GM21360 (cell line): ENCODE data around the gene MTA2.

Source experiments
- ATAC-seq: cut with Tn5 transposase; IDR thresholded peaks from one replicate; pipeline ENCODE4 v1.9.1; 2021; ENCODE audit warnings: mild to moderate bottlenecking, moderate library complexity; ENCODE audit not compliant: unreplicated experiment

MTA2 gene

DNA sequence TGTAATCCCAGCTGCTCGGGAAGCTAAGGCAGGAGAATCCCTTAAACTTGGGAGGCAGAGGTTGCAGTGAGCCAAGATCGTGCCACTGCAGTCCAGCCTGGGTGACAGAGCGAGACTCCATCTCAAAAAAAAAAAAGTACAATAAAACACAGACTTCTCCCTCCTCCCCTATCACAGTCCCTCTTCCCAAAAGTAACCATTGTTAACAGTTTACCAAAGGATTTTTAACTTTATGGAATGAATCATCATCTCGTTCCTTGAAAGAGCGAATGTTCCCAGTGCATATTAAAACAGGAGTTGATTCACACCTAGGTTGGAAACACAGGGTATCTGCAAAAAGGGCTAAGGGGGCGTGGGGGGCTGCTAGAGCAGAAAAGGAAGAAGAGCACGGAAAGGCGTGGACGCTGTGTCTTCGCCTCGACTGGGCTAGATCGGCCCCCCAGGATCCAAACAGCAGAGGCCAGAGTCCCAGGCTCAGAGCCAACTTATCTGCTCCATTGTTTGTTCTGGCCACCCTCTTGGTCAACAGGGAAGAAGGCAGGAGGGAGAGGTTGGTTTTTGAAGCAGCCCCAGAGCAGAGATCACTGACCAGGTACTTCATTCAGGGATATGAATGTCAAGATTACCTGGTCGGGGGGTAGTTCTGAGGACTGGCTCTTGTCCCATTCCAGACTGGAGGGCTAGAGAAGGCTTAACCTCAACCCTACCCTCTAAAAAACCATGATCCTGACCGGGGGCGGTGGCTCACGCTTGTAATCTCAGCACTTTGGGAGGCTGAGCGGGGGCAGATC is 52.9 kb downstream of the MTA2 start:
- ATAC-seq, result no peak

DNA sequence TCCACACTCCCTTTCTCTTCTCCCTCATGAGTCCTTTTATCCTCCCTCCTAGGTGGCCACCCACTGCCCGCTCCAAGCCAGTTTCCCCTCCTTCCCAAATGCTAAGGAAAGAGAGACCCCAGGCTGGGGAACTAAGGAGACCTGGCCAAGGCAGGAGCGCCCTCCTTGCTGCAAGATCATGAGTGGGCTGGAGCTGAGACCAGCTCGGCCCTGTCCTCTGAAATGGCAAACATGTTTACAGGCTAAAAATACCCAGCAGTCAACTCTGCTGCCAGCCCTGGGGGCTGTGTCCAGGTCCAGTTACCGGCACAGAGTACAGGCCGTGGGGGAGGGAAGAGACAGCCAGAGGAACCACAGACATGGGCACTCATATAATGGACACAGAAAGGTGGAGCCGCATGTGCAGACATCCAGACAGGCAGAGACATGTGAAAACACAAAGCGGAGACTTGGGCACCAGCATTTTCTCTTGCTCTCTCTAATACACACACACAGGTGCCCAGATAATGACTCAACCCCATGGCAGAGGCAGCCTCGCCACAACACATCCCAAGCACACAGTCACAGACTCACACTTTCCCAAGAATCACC is 53.9 kb downstream of the MTA2 start:
- no peak for ATAC-seq

- no peak for ATAC-seq
Measured at GRCh38 chr11:62546929-62547625, 54.6 kb downstream of the MTA2 start.

- no peak for ATAC-seq
Measured at GRCh38 chr11:62546244-62546928, 55.3 kb downstream of the MTA2 start, which contains the start of gene AHNAK. Gene AHNAK (minus strand): TSS chr11:62546806. CDS start chr11:62536098, 10,708 bp downstream.

GRCh38 chr11:62545437-62546243 is 56.0 kb downstream of the MTA2 start:
- no peak for ATAC-seq

DNA sequence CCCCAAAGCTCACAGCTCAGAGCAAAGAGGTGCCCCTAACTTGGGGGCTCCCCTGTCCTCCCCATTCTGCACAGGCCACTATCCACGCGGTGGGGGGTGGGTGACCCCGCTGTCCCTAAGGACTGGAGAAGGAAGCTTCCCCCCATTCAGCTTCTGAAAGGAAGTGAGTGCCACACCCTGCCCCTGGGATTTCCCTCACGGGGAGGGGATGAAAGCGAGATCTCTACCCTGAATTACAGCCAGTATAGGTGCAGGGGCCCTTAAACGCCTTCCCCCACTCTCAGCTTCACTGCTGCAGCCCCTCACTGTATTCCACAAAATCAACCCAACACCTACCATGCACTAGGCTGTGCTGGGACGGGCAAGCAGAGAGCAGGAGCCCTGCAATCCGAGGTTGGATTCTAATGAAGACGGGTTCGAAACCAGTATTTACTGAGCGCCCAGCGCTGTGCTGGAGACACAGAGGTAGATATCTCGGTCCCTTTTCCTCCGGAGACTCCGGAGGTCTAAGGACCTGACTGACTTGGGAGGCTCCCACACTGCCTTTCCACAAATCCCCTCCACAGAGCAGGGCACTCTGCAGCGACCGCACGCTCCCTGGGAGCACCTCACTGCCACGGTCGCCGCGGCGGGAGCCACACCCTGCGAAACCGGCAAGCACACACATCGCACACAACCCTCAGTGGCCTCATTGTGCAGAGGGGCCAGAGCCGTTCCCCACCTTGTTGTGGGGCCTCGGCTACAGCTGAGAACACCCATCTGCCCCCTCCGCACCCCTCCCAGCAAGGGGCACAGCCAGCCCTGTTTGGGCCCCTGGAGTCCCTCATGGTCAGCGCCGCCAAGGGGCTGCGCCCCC is 56.9 kb downstream of the MTA2 start:
- ATAC-seq, result no peak

GRCh38 chr11:62543680-62544444 is 57.8 kb downstream of the MTA2 start:
- no peak for ATAC-seq
